ENCODE data around the gene KRT33A.

- TF ChIP-seq, protein P1, sequence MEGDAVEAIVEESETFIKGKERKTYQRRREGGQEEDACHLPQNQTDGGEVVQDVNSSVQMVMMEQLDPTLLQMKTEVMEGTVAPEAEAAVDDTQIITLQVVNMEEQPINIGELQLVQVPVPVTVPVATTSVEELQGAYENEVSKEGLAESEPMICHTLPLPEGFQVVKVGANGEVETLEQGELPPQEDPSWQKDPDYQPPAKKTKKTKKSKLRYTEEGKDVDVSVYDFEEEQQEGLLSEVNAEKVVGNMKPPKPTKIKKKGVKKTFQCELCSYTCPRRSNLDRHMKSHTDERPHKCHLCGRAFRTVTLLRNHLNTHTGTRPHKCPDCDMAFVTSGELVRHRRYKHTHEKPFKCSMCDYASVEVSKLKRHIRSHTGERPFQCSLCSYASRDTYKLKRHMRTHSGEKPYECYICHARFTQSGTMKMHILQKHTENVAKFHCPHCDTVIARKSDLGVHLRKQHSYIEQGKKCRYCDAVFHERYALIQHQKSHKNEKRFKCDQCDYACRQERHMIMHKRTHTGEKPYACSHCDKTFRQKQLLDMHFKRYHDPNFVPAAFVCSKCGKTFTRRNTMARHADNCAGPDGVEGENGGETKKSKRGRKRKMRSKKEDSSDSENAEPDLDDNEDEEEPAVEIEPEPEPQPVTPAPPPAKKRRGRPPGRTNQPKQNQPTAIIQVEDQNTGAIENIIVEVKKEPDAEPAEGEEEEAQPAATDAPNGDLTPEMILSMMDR (IDR thresholded peaks at IDR 0.05; ENCODE audit: poor library complexity), result no peak
- no peak for TF ChIP-seq EZH2phosphoT487 (IDR thresholded peaks at IDR 0.05; ENCODE audit: low read depth, severe bottlenecking, unreplicated experiment)
- TF ChIP-seq EZH2 (IDR thresholded peaks at IDR 0.05; ENCODE audit: borderline replicate concordance), result no peak
Observed at GRCh38 chr17:41327411-41328120, 23.1 kb downstream of the KRT33A start.
